Upper lobe of left lung (tissue), 6 donors: ENCODE data around the gene ARHGEF12. TPM values are rescaled to one million over a fixed set of nuclear protein-coding genes. Genes with fewer than 3 reads are reported as not detected.

Source experiments
- ATAC-seq, 2 donors: fragments of 200-7000 bp; cut with Tn5 transposase; one replicate each; pipeline ENCODE4 v1.9.1; 2022; ENCODE audit warnings: mild to moderate bottlenecking in 2 of 2, moderate library complexity in 2 of 2; ENCODE audit not compliant: low FRiP score in 2 of 2
- DNase-seq, 2 donors: peaks; one replicate each; pipeline ENCODE4 v3.0.0-alpha.2; 2019 to 2020
- H3K27ac ChIP-seq, 4 donors: fragments of 200-600 bp; sonication (generic); one replicate each; pipeline ENCODE4 v1.5.1; 2016 to 2019
- H3K27me3 ChIP-seq, 4 donors: fragments of 200-600 bp; sonication (generic); one replicate each; pipeline ENCODE4 v1.5.1; 2017 to 2019
- H3K36me3 ChIP-seq, 4 donors: fragments of 200-600 bp; sonication (generic); one replicate each; pipeline ENCODE4 v1.5.1; 2016 to 2019
- H3K4me1 ChIP-seq, 4 donors: fragments of 200-600 bp; sonication (generic); one replicate each; pipeline ENCODE4 v1.5.1; 2018 to 2019
- H3K4me3 ChIP-seq, 4 donors: fragments of 200-600 bp; sonication (generic); one replicate each; pipeline ENCODE4 v1.5.1; 2017 to 2019; ENCODE audit warnings: mild to moderate bottlenecking in 2 of 4, moderate library complexity in 1 of 4
- H3K9me3 ChIP-seq, 4 donors: fragments of 200-600 bp; sonication (generic); one replicate each; pipeline ENCODE4 v1.5.1; 2018 to 2019
- EP300 ChIP-seq, 4 donors: sonication (generic); formaldehyde crosslinking; IDR thresholded peaks; one replicate each; pipeline ENCODE4 v1.5.1; 2017; ENCODE audit warnings: antibody characterized with exemption in 4 of 4, control low read depth in 2 of 4
- POLR2A ChIP-seq, 4 donors: fragments of 450-650 bp; IDR thresholded peaks; one replicate each; pipeline ENCODE4 v1.5.1; 2016 to 2017; ENCODE audit warnings: antibody characterized with exemption in 4 of 4, mild to moderate bottlenecking in 2 of 4
- POLR2AphosphoS5 ChIP-seq, 2 donors: sonication (generic); formaldehyde crosslinking; IDR thresholded peaks; one replicate each; pipeline ENCODE4 v1.5.1; 2017; ENCODE audit warnings: antibody characterized with exemption in 2 of 2
- WGBS, 2 donors: methylation state at CpG; one replicate each; pipeline ENCODE4 v1.1.5; 2017 to 2018; 5-methylcytosine and 5-hydroxymethylcytosine counted together
- total RNA-seq, 6 donors: library from RNA; depleted of rRNA in 4 of 6; stranded (reverse); fragments of >200 nt in 4 of 6; gene quantifications; one replicate each; pipeline versions ENCODE4 v1.1.0 to v1.2.1, GENCODE V29; 2016 to 2021
- TF ChIP-seq, protein P1 (sequence below), 6 experiments: fragments of 450-650 bp in 4 of 6; fragments of 200-600 bp in 2 of 6; sonication (generic) in 2 of 6; IDR thresholded peaks; one replicate each; pipeline ENCODE4 v1.5.1; 2016 to 2019; ENCODE audit warnings: antibody characterized with exemption in 6 of 6
- donor health status: DM: no; HTN: no; CAD: no; lungs with moderate emphysema.
- donor health status: DM: no; HTN: yes; CAD: no; lungs with severe emphysema.

Gene ARHGEF12
- total RNA-seq, 6 donors from 2014 or later: 90.1 to 170 (median 106) TPM

GRCh38 chr11:120343429-120343828 is 7.2 kb downstream of the ARHGEF12 start:
- Histone ChIP-seq H3K4me3 (no peak overlapping the region), H3K27me3 (no peaks in the 10 kb centered on the region), H3K27ac (no peak overlapping the region), H3K9me3 (no peaks in the 10 kb centered on the region), H3K4me1 (peaks cover 61 to 68% (median 65%) of the 10 kb centered on the region in 4 donors), H3K36me3 (no peaks in the 10 kb centered on the region)
- ATAC-seq (peak in 1 of 2 donors; percentile 63), DNase-seq (no peak)
- TF ChIP-seq, protein P1, sequence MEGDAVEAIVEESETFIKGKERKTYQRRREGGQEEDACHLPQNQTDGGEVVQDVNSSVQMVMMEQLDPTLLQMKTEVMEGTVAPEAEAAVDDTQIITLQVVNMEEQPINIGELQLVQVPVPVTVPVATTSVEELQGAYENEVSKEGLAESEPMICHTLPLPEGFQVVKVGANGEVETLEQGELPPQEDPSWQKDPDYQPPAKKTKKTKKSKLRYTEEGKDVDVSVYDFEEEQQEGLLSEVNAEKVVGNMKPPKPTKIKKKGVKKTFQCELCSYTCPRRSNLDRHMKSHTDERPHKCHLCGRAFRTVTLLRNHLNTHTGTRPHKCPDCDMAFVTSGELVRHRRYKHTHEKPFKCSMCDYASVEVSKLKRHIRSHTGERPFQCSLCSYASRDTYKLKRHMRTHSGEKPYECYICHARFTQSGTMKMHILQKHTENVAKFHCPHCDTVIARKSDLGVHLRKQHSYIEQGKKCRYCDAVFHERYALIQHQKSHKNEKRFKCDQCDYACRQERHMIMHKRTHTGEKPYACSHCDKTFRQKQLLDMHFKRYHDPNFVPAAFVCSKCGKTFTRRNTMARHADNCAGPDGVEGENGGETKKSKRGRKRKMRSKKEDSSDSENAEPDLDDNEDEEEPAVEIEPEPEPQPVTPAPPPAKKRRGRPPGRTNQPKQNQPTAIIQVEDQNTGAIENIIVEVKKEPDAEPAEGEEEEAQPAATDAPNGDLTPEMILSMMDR (IDR thresholded peaks at IDR 0.05): no peak
- TF ChIP-seq POLR2AphosphoS5 (IDR thresholded peaks at IDR 0.05) (no peak), POLR2A (IDR thresholded peaks at IDR 0.05) (no peak), EP300 (IDR thresholded peaks at IDR 0.05) (no peak)
- 73 to 78% methylated on average over 2 of the region's 2 CpGs for WGBS, 2 donors

GRCh38 chr11:120344302-120345004 is 8.2 kb downstream of the ARHGEF12 start:
- H3K4me3 ChIP-seq: no peak overlapping the region
- peak in 1 of 2 donors; percentile 77 for ATAC-seq
- peaks cover 64 to 79% (median 69%) of the 10 kb centered on the region in 4 donors for H3K4me1 ChIP-seq
- WGBS, 2 donors: 7 to 27% methylated on average over 1 of the region's 1 CpG
- H3K9me3 ChIP-seq: no peaks in the 10 kb centered on the region
- H3K36me3 ChIP-seq: no peaks in the 10 kb centered on the region
- TF ChIP-seq, protein P1 (IDR thresholded peaks at IDR 0.05): no peak
- TF ChIP-seq POLR2A (IDR thresholded peaks at IDR 0.05) (no peak), POLR2AphosphoS5 (IDR thresholded peaks at IDR 0.05) (no peak), EP300 (IDR thresholded peaks at IDR 0.05) (no peak)
- DNase-seq: no peak
- no peaks in the 10 kb centered on the region for H3K27me3 ChIP-seq
- H3K27ac ChIP-seq: peak overlapping the region in 2 of 4 donors; percentile 30 to 45

- Histone ChIP-seq H3K4me1 (peaks cover 55 to 78% (median 66%) of the 10 kb centered on the region in 4 donors), H3K9me3 (no peaks in the 10 kb centered on the region), H3K27ac (peak overlapping the region in 2 of 4 donors; percentile 32 to 40), H3K4me3 (no peak overlapping the region), H3K27me3 (no peaks in the 10 kb centered on the region), H3K36me3 (no peaks in the 10 kb centered on the region)
- ATAC-seq: no peak
- 37 to 45% methylated on average over 1 of the region's 1 CpG for WGBS, 2 donors
- TF ChIP-seq, protein P1 (IDR thresholded peaks at IDR 0.05): no peak
- no peak for TF ChIP-seq POLR2A (IDR thresholded peaks at IDR 0.05)
- TF ChIP-seq EP300 (IDR thresholded peaks at IDR 0.05): no peak
- no peak for TF ChIP-seq POLR2AphosphoS5 (IDR thresholded peaks at IDR 0.05)
- DNase-seq: no peak
Measured at GRCh38 chr11:120346233-120346632, 10.0 kb downstream of the ARHGEF12 start.

DNA sequence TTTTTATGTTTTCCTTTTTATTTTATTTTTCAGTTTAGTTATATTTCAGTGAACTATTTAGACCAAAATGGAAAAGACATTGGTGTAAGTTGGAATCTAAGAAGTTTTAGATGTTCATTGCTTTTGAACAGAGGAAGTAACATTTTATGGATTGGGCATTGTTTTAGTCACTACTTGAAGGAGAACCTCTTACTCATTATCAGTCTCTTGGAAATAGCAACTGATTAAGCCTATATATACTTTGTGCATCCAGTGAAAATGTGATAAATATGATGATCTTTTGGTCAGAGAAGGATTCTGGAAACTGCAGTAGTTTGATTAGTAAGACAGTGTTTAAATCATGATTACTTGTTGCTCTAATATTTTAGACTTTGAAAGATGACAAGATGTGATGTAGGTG is 14.4 kb downstream of the ARHGEF12 start:
- Histone ChIP-seq H3K27ac (no peak overlapping the region), H3K27me3 (no peaks in the 10 kb centered on the region), H3K4me1 (peaks cover 33 to 67% (median 45%) of the 10 kb centered on the region in 4 donors), H3K4me3 (no peak overlapping the region), H3K36me3 (no peaks in the 10 kb centered on the region), H3K9me3 (no peaks in the 10 kb centered on the region)
- no peak for DNase-seq
- no peak for ATAC-seq
- TF ChIP-seq POLR2A (IDR thresholded peaks at IDR 0.05) (no peak), EP300 (IDR thresholded peaks at IDR 0.05) (no peak), POLR2AphosphoS5 (IDR thresholded peaks at IDR 0.05) (no peak)
- TF ChIP-seq, protein P1 (IDR thresholded peaks at IDR 0.05): no peak

DNA sequence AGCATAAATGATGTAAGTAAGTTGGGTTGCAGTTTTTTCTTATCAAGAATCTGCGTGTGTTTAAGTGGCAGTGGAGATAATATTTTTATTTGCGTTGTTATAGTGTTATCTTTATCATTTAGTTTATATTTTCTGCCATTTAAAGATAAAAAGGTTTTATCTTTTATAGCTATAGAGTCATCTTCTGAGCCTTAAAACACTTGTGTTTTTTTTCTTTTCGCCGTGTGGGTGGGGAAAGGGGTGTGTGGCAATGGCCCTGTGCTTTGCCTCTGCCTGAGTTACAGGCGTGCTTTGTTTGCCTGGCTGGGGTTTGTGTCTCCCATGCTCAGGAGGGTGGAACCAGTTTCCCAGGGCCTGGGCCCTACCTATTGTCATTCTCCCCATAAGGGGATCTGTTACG is 16.2 kb downstream of the ARHGEF12 start:
- DNase-seq (no peak), ATAC-seq (no peak)
- Histone ChIP-seq H3K9me3 (no peaks in the 10 kb centered on the region), H3K4me1 (peaks cover 20 to 58% (median 35%) of the 10 kb centered on the region in 4 donors), H3K27ac (no peak overlapping the region), H3K27me3 (no peaks in the 10 kb centered on the region), H3K4me3 (no peak overlapping the region), H3K36me3 (no peaks in the 10 kb centered on the region)
- WGBS, 2 donors: 66 to 74% methylated on average over 5 to 6 of the region's 6 CpGs
- TF ChIP-seq POLR2A (IDR thresholded peaks at IDR 0.05) (no peak), POLR2AphosphoS5 (IDR thresholded peaks at IDR 0.05) (no peak)
